GM12873 (cell line): ENCODE results near the gene SAMD9L.

Experiments
- TF ChIP-seq, protein P1 (sequence below): IDR thresholded peaks from 2 replicates; pipeline ENCODE4 v1.5.1; 2012; ENCODE audit warnings: low read depth, mild to moderate bottlenecking, moderate library complexity, low read length, control low read depth; ENCODE audit not compliant: insufficient read depth; ENCODE audit errors: missing control alignments

SAMD9L gene

DNA sequence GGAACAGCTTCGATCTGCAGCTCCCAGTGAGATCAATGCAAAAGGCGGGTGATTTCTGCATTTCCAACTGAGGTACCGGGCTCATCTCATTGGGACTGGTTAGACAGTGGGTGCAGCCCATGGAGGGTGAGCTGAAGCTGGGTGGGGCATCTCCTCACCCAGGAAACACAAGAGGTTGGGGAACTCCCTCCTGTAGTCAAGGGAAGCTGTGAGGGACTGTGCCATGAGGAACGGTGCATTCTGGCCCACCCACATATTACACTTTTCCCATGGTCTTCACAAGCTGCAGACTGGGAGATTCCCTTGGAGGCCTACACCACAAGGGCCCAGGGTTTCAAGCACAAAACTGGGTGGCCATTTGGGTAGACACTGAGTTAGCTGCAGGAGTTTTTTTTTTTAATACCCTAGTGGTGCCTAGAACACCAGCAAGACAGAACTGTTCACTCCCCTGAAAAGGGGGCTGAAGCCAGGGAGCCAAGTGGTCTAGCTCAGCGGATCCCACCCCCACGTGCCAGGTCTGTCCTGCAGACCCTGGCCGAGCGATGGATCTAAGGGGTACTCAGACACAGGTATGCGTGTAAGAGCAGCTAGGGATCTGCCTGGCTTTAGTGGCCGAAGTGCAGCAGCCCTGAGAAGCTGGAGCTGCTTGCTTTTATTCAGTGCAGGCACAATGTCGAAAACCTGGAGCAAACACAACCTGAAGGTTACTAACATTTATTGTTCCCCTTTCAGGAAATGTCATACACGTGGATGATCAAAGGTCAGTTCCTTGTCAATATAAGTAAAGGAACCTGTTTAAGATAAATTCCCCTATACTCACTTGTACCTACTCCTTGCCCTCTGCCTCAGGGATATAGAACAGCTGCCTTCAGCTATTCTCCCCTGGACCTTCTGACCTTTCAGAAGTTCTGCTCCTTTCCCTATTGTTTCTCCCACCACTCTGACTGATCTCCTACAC is 27.3 kb downstream of the SAMD9L start:
- TF ChIP-seq, protein P1, sequence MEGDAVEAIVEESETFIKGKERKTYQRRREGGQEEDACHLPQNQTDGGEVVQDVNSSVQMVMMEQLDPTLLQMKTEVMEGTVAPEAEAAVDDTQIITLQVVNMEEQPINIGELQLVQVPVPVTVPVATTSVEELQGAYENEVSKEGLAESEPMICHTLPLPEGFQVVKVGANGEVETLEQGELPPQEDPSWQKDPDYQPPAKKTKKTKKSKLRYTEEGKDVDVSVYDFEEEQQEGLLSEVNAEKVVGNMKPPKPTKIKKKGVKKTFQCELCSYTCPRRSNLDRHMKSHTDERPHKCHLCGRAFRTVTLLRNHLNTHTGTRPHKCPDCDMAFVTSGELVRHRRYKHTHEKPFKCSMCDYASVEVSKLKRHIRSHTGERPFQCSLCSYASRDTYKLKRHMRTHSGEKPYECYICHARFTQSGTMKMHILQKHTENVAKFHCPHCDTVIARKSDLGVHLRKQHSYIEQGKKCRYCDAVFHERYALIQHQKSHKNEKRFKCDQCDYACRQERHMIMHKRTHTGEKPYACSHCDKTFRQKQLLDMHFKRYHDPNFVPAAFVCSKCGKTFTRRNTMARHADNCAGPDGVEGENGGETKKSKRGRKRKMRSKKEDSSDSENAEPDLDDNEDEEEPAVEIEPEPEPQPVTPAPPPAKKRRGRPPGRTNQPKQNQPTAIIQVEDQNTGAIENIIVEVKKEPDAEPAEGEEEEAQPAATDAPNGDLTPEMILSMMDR: no peak

DNA sequence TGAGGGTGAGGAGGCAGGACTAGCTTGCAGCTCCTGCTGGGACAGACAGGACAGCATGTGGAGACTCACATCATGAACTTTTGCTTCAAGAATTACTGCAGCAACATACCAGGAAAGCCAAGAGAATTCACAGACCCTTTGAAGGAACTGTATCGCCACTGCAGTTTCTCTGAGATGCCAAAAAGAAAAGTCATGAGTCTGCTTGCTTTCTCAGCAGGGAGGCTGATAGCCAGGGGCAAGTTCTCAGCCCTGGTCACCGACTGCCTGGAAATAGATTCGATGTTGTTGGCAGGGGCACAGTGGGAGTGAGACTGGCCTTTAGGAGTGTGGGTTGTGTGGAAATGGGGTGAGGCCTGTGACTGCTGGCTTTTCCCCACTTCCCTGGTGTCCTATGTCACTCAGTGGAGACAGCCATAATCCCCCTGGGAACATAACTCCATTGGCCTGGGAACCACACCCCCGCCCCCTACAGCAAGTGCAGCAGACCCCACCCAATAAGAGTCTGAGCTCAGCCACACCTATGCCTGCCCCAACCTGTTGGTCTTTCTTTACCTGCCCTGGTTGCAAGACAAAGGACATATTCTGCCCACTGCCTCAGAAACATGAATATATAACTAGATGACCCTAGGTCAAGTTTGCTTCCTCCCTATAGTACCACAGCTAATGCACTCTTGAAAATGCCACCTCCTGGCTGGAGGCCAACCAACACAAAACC is 28.8 kb downstream of the SAMD9L start:
- TF ChIP-seq, protein P1: no peak

DNA sequence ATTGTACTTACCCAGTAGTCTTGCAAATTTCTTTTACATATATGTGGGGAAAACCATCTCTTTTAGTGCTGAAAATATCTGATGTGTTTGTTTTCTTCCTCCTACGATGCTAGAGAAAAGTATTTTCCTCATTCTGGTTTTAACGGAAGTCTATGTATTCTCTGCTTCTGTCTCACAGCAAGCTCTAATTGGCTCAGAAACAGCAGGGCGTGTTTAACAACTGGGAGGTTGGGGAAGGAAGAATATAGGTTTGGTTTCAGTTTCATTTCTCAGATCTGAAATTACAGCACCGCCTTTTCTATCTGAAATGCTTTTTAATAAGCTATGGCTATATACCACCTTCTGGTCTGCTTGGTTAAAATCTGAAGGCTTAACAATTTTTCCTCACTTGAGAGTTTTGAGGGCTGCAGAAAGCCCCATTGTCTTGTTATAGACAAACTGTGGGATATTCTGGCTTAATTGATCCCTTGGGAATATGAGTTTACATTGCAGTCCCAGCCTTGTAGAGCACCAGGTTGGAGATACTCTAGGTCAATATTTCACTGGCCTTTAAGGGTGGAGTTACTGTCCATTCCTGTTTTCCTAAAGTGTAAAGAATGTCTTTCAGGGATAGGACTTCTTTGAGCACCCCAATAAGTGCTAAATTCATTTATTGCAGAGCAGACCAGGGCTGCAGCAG is 30.2 kb downstream of the SAMD9L start, which contains the start of gene SAMD9:
Gene SAMD9, minus strand, starts transcription at position 128 of the 679 bp plus-strand sequence. CDS start 11,882 bp downstream, outside the sequence.
- TF ChIP-seq, protein P1: no peak

DNA sequence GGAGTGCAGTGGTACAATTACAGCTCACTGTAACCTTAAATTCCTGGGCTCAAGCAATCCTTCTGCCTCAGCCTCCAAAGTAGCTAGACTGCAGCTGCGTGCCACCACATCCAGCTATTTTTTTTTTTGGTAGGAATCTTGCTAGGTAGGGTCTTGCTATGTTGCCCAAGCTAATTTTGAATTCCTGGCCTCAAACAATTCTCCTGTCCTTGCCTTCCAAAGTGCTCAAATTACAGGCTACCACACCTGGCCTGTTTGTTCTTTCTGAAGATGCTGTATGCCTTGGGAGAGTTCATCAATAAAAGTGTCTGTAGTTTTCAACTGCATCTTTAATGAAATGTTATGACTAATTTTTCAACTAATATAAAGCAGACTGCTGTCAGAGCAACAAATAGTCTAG is 30.9 kb downstream of the SAMD9L start:
- TF ChIP-seq, protein P1: no peak

DNA sequence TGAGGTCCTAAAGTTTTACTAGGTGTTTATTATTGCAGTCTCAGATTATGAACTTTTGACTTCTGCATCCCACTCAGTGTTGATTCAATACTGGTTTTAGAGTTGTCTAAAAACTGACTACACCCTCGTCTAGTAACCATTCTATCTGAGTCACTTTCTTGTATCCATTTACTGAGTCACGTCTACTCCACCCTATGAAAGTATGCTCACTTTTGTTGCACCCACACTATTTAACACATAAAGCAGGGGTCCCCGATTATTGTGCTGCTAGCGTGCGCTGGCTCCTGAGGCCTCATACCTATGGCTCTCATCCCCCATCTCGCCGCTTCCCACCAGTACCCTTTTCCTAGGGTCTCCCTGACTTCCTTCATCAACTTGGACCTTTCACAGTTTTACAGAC is 32.4 kb downstream of the SAMD9L start:
- TF ChIP-seq, protein P1: no peak

DNA sequence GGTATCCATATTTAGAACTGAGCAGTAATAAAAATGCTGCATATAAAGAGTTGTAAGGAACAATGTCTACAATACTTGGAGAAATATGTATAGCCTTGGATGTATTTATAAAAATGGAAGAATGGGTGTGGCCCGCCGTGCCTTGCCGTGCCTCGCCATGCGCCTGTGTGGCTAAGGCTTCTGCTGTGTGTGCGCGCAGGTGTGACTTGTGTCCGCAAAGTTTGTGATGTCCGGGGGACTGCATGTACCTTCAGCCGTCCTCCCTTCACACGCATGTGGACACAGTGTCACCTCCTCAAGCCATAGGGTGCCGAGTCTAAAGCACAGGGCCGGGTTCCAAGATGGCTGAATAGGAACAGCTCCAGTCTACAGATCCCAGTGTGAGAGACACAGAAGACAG is 40.2 kb downstream of the SAMD9L start:
- TF ChIP-seq, protein P1: no peak

DNA sequence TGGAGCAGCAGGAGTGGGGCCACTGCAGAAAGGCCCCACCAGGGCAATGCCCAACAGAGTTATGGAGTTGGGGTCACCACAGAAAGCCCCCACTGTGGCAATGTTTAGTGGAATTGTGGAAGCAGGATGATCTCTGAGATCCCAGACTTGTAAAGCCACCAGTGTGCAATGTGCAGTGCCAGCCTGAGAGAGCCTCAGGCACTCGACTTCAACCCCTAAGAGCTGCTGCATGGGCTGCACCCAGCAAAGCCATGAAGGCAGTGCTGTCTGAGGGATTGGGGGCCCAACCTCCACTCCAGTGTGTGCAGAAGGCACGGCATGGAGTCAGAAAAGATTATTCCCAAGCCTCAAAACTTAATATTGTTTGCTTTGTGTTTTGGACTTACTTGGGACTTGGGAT is 50.8 kb downstream of the SAMD9L start:
- TF ChIP-seq, protein P1: no peak
